ENCODE data around the gene GRIN2C.
A peak's percentile ranks its signal among the peaks of the same experiment; 100 is the strongest.

The GRIN2C gene

GRCh38 chr17:74863420-74864296, 4.0 kb upstream of the GRIN2C start:
- TF ChIP-seq CTCF (IDR thresholded peaks at IDR 0.05; ENCODE audit: insufficient read depth, low read depth, low read length, missing control alignments): no peak
- no peak overlapping the region for H3K4me3 ChIP-seq (ENCODE audit: low read length)
- no peak for DNase-seq (ENCODE audit: low read depth)

GRCh38 chr17:74862919-74863318, 3.2 kb upstream of the GRIN2C start:
- H3K4me3 ChIP-seq (ENCODE audit: low read length): no peak overlapping the region
- TF ChIP-seq CTCF (IDR thresholded peaks at IDR 0.05; ENCODE audit: insufficient read depth, low read depth, low read length, missing control alignments): no peak

GRCh38 chr17:74862108-74862901, 2.6 kb upstream of the GRIN2C start:
- peak; percentile 57 for TF ChIP-seq CTCF (IDR thresholded peaks at IDR 0.05; ENCODE audit: insufficient read depth, low read depth, low read length, missing control alignments)
- peak; percentile 23 for DNase-seq (ENCODE audit: low read depth)

More at GRCh38 chr17:74862919-74863318, 3.2 kb upstream of the GRIN2C start:
- DNase-seq (ENCODE audit: low read depth): no peak

GRCh38 chr17:74861662-74862107, 2.0 kb upstream of the GRIN2C start:
- no peak for DNase-seq (ENCODE audit: low read depth)
- H3K4me3 ChIP-seq (ENCODE audit: low read length): no peak overlapping the region
- TF ChIP-seq CTCF (IDR thresholded peaks at IDR 0.05; ENCODE audit: insufficient read depth, low read depth, low read length, missing control alignments): no peak

More at GRCh38 chr17:74862108-74862901, 2.6 kb upstream of the GRIN2C start:
- H3K4me3 ChIP-seq (ENCODE audit: low read length): no peak overlapping the region

GRCh38 chr17:74860872-74861661, 1.4 kb upstream of the GRIN2C start:
- DNase-seq (ENCODE audit: low read depth): no peak
- no peak for TF ChIP-seq CTCF (IDR thresholded peaks at IDR 0.05; ENCODE audit: insufficient read depth, low read depth, low read length, missing control alignments)
- H3K4me3 ChIP-seq (ENCODE audit: low read length): no peak overlapping the region

GRCh38 chr17:74860229-74860871, 665 bp upstream of the GRIN2C start:
- no peak overlapping the region for H3K4me3 ChIP-seq (ENCODE audit: low read length)
- DNase-seq (ENCODE audit: low read depth): no peak
- no peak for TF ChIP-seq CTCF (IDR thresholded peaks at IDR 0.05; ENCODE audit: insufficient read depth, low read depth, low read length, missing control alignments)

All from epithelial cell of esophagus (primary cell).